Immature natural killer cell (primary cell): Measurements from ENCODE around the gene MERTK. TPM values are rescaled to one million over a fixed set of nuclear protein-coding genes. Genes with fewer than 3 reads are reported as not detected.
"Not testable (repeated sequence)": the region's sequence is repeated elsewhere in the genome, so short reads cannot be mapped to it uniquely, and the experiment has no call there.

Source experiments
- DNase-seq, 3 donors: peaks; one replicate each; pipeline ENCODE4 v3.0.0; 2022; ENCODE audit warnings: mixed read lengths in 1 of 3
- H3K27ac Mint-ChIP-seq, 6 donors: one replicate each; pipeline ENCODE4 v1.8.0; 2020; ENCODE audit warnings: mixed read lengths in 6 of 6, mild to moderate bottlenecking in 5 of 6, inconsistent platforms in 4 of 6, moderate library complexity in 3 of 6
- H3K27me3 Mint-ChIP-seq, 3 donors: one replicate each; pipeline ENCODE4 v1.8.0; 2020 to 2021; ENCODE audit warnings: low read depth in 3 of 3, mild to moderate bottlenecking in 3 of 3, mixed read lengths in 3 of 3, moderate library complexity in 3 of 3, inconsistent platforms in 1 of 3
- H3K36me3 Mint-ChIP-seq, 3 donors: one replicate each; pipeline ENCODE4 v1.8.0; 2020; ENCODE audit warnings: mixed read lengths in 3 of 3, inconsistent platforms in 2 of 3, mild to moderate bottlenecking in 2 of 3
- H3K4me1 Mint-ChIP-seq, 2 donors: one replicate each; pipeline ENCODE4 v1.8.0; 2020; ENCODE audit warnings: inconsistent platforms in 2 of 2, mild to moderate bottlenecking in 2 of 2, mixed read lengths in 2 of 2, moderate library complexity in 1 of 2
- H3K4me3 Mint-ChIP-seq, 5 donors: one replicate each; pipeline ENCODE4 v1.8.0; 2020; ENCODE audit warnings: mild to moderate bottlenecking in 5 of 5, mixed read lengths in 5 of 5, inconsistent platforms in 3 of 5, moderate library complexity in 3 of 5
- H3K9me3 Mint-ChIP-seq, 6 donors: one replicate each; pipeline ENCODE4 v1.8.0; 2020; ENCODE audit warnings: mild to moderate bottlenecking in 6 of 6, mixed read lengths in 6 of 6, inconsistent platforms in 4 of 6, moderate library complexity in 3 of 6
- polyA plus RNA-seq, 3 donors: library from polyadenylated mRNA; unstranded; fragments of 300-500 nt; fragmentation: Illumina TruSeq; gene quantifications; one replicate each; pipeline ENCODE4 v1.2.3, GENCODE V29; 2021

Gene MERTK
- polyA plus RNA-seq, 3 donors from 2014 or later: 0.27 TPM; not detected in 2

- DNase-seq: no peak
- H3K27me3 Mint-ChIP-seq: peaks cover 0 to 3% (median 2%) of the 10 kb centered on the region in 3 donors
- no peaks in the 10 kb centered on the region for H3K9me3 Mint-ChIP-seq
- no peak overlapping the region for H3K27ac Mint-ChIP-seq
- H3K4me1 Mint-ChIP-seq: peaks cover 39 to 54% of the 10 kb centered on the region in 2 donors
- no peak overlapping the region for H3K4me3 Mint-ChIP-seq
- H3K36me3 Mint-ChIP-seq: peaks cover 22 to 43% (median 23%) of the 10 kb centered on the region in 3 donors
Observed at GRCh38 chr2:112061840-112062239, 163.4 kb downstream of the MERTK start.

- H3K27me3 Mint-ChIP-seq: peaks cover 0 to 3% (median 2%) of the 10 kb centered on the region in 3 donors
- DNase-seq: no peak
- no peak overlapping the region for H3K4me3 Mint-ChIP-seq
- H3K9me3 Mint-ChIP-seq: no peaks in the 10 kb centered on the region
- H3K36me3 Mint-ChIP-seq: peaks cover 26 to 52% (median 27%) of the 10 kb centered on the region in 3 donors
- peaks cover 31 to 46% of the 10 kb centered on the region in 2 donors for H3K4me1 Mint-ChIP-seq
- H3K27ac Mint-ChIP-seq: peak overlapping the region in 1 of 6 donors; percentile 4
Observed at GRCh38 chr2:112062894-112063293, 164.5 kb downstream of the MERTK start.

- peaks cover 21 to 46% of the 10 kb centered on the region in 2 donors for H3K4me1 Mint-ChIP-seq
- H3K36me3 Mint-ChIP-seq: peaks cover 35 to 67% (median 40%) of the 10 kb centered on the region in 3 donors
- DNase-seq: no peak
- no peak overlapping the region for H3K27ac Mint-ChIP-seq
- no peak overlapping the region for H3K4me3 Mint-ChIP-seq
- peaks cover 0 to 1% (median 0%) of the 10 kb centered on the region in 3 donors for H3K27me3 Mint-ChIP-seq
- no peaks in the 10 kb centered on the region for H3K9me3 Mint-ChIP-seq
Observed at GRCh38 chr2:112065486-112065885, 167.1 kb downstream of the MERTK start.

GRCh38 chr2:112065966-112066365 is 167.6 kb downstream of the MERTK start:
- Mint-ChIP-seq H3K9me3 (no peaks in the 10 kb centered on the region), H3K27me3 (peaks cover 0 to 1% (median 0%) of the 10 kb centered on the region in 3 donors), H3K27ac (peak overlapping the region in 1 of 6 donors; percentile 47), H3K36me3 (peaks cover 35 to 69% (median 41%) of the 10 kb centered on the region in 3 donors), H3K4me3 (no peak overlapping the region), H3K4me1 (peaks cover 21 to 46% of the 10 kb centered on the region in 2 donors)
- DNase-seq: no peak

- not testable (repeated sequence) for DNase-seq, H3K4me3 Mint-ChIP-seq, H3K27me3 Mint-ChIP-seq, H3K27ac Mint-ChIP-seq, H3K9me3 Mint-ChIP-seq
- Mint-ChIP-seq H3K4me1 (peaks cover 22 to 54% of the 10 kb centered on the region in 2 donors), H3K36me3 (peaks cover 45 to 77% (median 61%) of the 10 kb centered on the region in 3 donors)
Observed at GRCh38 chr2:112069794-112070193, 171.4 kb downstream of the MERTK start.

- Mint-ChIP-seq H3K9me3 (peaks cover 0 to 7% (median 0%) of the 10 kb centered on the region in 6 donors), H3K36me3 (peaks cover 49 to 71% (median 53%) of the 10 kb centered on the region in 3 donors), H3K4me1 (peaks cover 13 to 47% of the 10 kb centered on the region in 2 donors), H3K27me3 (peaks cover 0 to 1% (median 0%) of the 10 kb centered on the region in 3 donors), H3K27ac (no peak overlapping the region), H3K4me3 (no peak overlapping the region)
- no peak for DNase-seq
Observed at GRCh38 chr2:112073875-112074274, 175.5 kb downstream of the MERTK start.

DNA sequence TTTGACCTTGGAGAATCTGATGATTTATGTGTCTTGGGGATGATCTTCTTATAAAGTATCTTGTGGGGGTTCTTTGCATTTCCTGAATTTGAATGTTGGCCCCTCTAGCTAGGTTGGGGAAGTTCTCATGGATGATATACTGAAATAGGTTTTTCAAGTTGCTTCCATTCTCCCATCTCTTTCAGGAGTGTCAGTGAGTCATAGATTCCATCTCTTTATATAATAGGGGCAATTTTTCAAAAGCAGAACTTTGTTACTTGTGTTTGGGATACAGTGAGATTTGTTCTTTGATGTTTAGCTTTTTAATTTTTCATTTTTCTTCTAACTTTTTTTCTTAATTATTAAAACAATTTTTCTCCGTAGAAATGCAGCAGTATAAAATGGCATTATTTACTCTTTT is 176.1 kb downstream of the MERTK start:
- H3K4me3 Mint-ChIP-seq: no peak overlapping the region
- H3K4me1 Mint-ChIP-seq: peaks cover 11 to 47% of the 10 kb centered on the region in 2 donors
- peaks cover 0 to 7% (median 0%) of the 10 kb centered on the region in 6 donors for H3K9me3 Mint-ChIP-seq
- H3K36me3 Mint-ChIP-seq: peaks cover 49 to 71% (median 49%) of the 10 kb centered on the region in 3 donors
- peaks cover 0 to 1% (median 0%) of the 10 kb centered on the region in 3 donors for H3K27me3 Mint-ChIP-seq
- no peak overlapping the region for H3K27ac Mint-ChIP-seq
- no peak for DNase-seq

DNA sequence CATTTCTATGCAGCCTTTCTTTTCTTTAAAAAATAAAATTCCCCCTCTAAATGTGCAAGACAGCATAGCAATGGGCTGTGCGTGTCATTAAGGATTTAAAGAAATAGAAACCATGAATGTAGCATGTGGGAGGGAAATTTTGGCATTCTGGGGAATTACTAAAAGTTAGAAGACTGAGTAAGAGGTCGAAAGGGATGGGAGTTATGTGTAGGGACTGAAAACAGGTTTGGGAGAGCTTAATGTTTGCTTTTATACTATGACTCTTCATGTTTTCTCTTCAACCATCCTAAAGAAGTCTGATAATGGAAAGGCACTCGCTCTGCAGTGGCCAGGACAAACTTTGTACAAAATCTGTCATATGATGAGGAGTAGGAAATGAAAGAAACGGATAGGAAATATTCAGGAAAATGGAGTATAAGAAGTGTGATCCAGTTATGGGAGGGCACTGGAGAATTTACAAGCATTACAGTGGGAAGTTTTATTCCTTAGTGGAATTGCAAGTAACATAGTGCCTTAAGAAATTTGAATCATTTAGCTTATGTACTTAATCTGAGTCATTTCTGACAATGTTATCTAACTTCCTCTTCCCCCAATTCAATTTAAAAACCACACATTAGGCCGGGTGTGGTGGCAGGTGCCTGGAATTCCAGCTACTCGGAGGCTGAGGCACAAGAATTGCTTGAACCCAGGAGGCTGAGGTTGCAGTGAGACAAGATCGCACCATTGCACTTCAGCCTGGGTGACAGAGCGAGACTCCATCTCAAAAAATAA is 177.3 kb downstream of the MERTK start:
- DNase-seq: no peak
- Mint-ChIP-seq H3K9me3 (peaks cover 0 to 7% (median 0%) of the 10 kb centered on the region in 6 donors), H3K27ac (peak overlapping the region in 1 of 6 donors; percentile 56), H3K27me3 (peaks cover 0 to 1% (median 0%) of the 10 kb centered on the region in 3 donors), H3K4me1 (peaks cover 11 to 38% of the 10 kb centered on the region in 2 donors), H3K4me3 (no peak overlapping the region), H3K36me3 (peaks cover 42 to 63% (median 45%) of the 10 kb centered on the region in 3 donors)

GRCh38 chr2:112077814-112078213 is 179.4 kb downstream of the MERTK start:
- H3K4me3 Mint-ChIP-seq: no peak overlapping the region
- no peak overlapping the region for H3K27ac Mint-ChIP-seq
- H3K36me3 Mint-ChIP-seq: peaks cover 40 to 61% (median 52%) of the 10 kb centered on the region in 3 donors
- peaks cover 0 to 7% (median 0%) of the 10 kb centered on the region in 6 donors for H3K9me3 Mint-ChIP-seq
- H3K27me3 Mint-ChIP-seq: peaks cover 0 to 1% (median 0%) of the 10 kb centered on the region in 3 donors
- DNase-seq: no peak
- H3K4me1 Mint-ChIP-seq: peaks cover 5 to 23% of the 10 kb centered on the region in 2 donors

Other genes starting within 250 kb of the MERTK start
- gene ANAPC1, start 14.4 kb upstream of the MERTK start, polyA plus RNA-seq: 10 to 100 TPM in 2 of 3 donors, 1 to 10 TPM in 1; 9.0 to 20.8 (median 13.7) TPM
- gene TMEM87B, start 156.7 kb downstream of the MERTK start, polyA plus RNA-seq: 1 to 10 TPM; 3.0 to 8.5 (median 5.2) TPM
- gene FBLN7, start 239.8 kb downstream of the MERTK start, polyA plus RNA-seq: not detected